ENCODE measurements around the gene HDAC4. TPM values are rescaled to one million over a fixed set of nuclear protein-coding genes. Genes with fewer than 3 reads are reported as not detected.

HDAC4 gene
- total and polyA plus RNA-seq, 2 experiments from 2014 or later = 8.1 to 41.8 TPM

DNA sequence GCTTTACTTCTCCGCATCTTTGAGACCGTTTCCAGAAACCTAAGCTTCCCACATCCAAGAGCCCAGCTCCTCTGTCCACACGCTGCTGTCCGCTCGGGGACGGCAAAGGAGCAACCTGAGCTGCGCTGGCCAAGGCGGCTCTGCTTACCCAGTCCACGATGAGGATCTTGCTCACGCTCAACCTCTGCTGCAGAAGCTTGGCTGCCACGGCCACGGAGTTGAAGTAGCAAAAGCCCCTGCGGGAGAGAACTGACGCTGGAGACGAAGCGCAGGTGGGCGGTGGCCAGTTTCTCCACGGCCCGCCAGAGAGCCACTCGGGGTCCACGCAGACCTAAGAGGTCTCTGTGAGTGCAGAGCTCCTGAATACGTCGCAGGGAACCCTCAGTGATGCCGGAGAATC is 316.8 kb downstream of the HDAC4 start:
- Histone ChIP-seq H3K36me3 (ENCODE audit: insufficient read depth) (no peaks in the 10 kb centered on the region), H3K9me2 (ENCODE audit: insufficient read depth) (no peaks in the 10 kb centered on the region), H3K79me2 (replicated peaks; ENCODE audit: insufficient read depth) (no peaks in the 10 kb centered on the region), H3K4me2 (no peak overlapping the region), H3K27ac (ENCODE audit: low read depth) (no peak overlapping the region), H3F3A (replicated peaks; ENCODE audit: low read depth) (no peaks in the 10 kb centered on the region), H3K27me3 (ENCODE audit: insufficient read depth) (no peaks in the 10 kb centered on the region), H2AFZ (no peak overlapping the region), H3K4me3 (no peak overlapping the region), H4K20me1 (replicated peaks; ENCODE audit: insufficient read depth) (0 out of 2 replicates have a peak, but pooled peaks cover 2% of the 10 kb centered on the region), H3K4me1 (ENCODE audit: insufficient read depth) (no peaks in the 10 kb centered on the region)
- Mint-ChIP-seq H3K36me3 (ENCODE audit: low read depth) (peaks cover 26% of the 10 kb centered on the region), H3K4me1 (no peaks in the 10 kb centered on the region), H3K27ac (no peak overlapping the region), H3K9me3 (no peaks in the 10 kb centered on the region), H3K27me3 (ENCODE audit: insufficient read depth, low read depth, poor library complexity) (peaks cover 12% of the 10 kb centered on the region), H3K4me3 (no peak overlapping the region)
- DNase-seq (ENCODE audit: low spot score) (no peak), ATAC-seq (no peak)
- TF ChIP-seq CTCF (conservative IDR thresholded peaks at IDR 0.05; ENCODE audit: low read depth in 2 of 2) = no peak
- TF ChIP-seq POLR2AphosphoS5 (IDR thresholded peaks at IDR 0.05; ENCODE audit: low read depth) = no peak
- TF ChIP-seq EZH2phosphoT487 (IDR thresholded peaks at IDR 0.05; ENCODE audit: unreplicated experiment) = no peak
- no peak for TF ChIP-seq ZNF114 (CRISPR knock-in tag; IDR thresholded peaks at IDR 0.05)
- TF ChIP-seq EZH2 (IDR thresholded peaks at IDR 0.05; ENCODE audit: low read depth, unreplicated experiment) = no peak
- TF ChIP-seq NANOG (IDR thresholded peaks at IDR 0.05; ENCODE audit: borderline replicate concordance) = no peak
- no peak for TF ChIP-seq STAT1 (IDR thresholded peaks at IDR 0.05; ENCODE audit: unreplicated experiment)

DNA sequence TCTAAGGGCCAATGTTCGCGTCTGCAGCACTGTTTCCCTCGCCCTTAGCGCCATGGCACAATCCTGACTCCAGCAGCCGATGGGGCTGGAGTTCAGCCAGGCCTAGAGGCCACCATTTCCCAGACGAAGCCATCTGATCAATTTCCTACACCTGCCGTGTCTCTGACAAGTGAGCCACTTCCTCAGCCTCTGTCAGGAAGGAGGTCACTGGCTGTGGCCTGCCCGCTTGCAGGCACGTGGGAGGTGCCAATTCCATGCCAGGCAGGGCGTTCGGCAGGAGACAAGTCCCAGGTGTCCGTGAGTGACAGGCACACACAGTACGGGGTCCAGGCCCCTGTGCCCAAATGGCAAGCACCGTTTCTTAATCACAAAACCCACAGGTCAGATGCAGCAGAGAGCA is 318.4 kb downstream of the HDAC4 start:
- peaks cover 15% of the 10 kb centered on the region for H3K27me3 Mint-ChIP-seq (ENCODE audit: insufficient read depth, low read depth, poor library complexity)
- H3K36me3 ChIP-seq (ENCODE audit: insufficient read depth) = no peaks in the 10 kb centered on the region
- no peak for DNase-seq (ENCODE audit: low spot score)
- no peaks in the 10 kb centered on the region for H3F3A ChIP-seq (replicated peaks; ENCODE audit: low read depth)
- no peak overlapping the region for H3K27ac Mint-ChIP-seq
- no peaks in the 10 kb centered on the region for H3K4me1 ChIP-seq (ENCODE audit: insufficient read depth)
- 0 out of 2 replicates have a peak, but pooled peaks cover 2% of the 10 kb centered on the region for H4K20me1 ChIP-seq (replicated peaks; ENCODE audit: insufficient read depth)
- no peaks in the 10 kb centered on the region for H3K27me3 ChIP-seq (ENCODE audit: insufficient read depth)
- no peak overlapping the region for H3K4me2 ChIP-seq
- no peak for ATAC-seq
- H3K4me1 Mint-ChIP-seq = no peaks in the 10 kb centered on the region
- H3K4me3 ChIP-seq = no peak overlapping the region
- no peaks in the 10 kb centered on the region for H3K9me3 Mint-ChIP-seq
- H3K36me3 Mint-ChIP-seq (ENCODE audit: low read depth) = peaks cover 24% of the 10 kb centered on the region
- TF ChIP-seq CTCF (conservative IDR thresholded peaks at IDR 0.05; ENCODE audit: low read depth in 2 of 2) (no peak), ZNF331 (CRISPR knock-in tag; IDR thresholded peaks at IDR 0.05; ENCODE audit: low read depth) (no peak), JUNB (IDR thresholded peaks at IDR 0.05; ENCODE audit: unreplicated experiment) (no peak)
- no peaks in the 10 kb centered on the region for H3K79me2 ChIP-seq (replicated peaks; ENCODE audit: insufficient read depth)
- H2AFZ ChIP-seq = no peak overlapping the region
- H3K9me2 ChIP-seq (ENCODE audit: insufficient read depth) = no peaks in the 10 kb centered on the region
- H3K4me3 Mint-ChIP-seq = no peak overlapping the region
- no peak overlapping the region for H3K27ac ChIP-seq (ENCODE audit: low read depth)

Data from GM23338 (cell line).